ENCODE results near the gene ZNF555. TPM values are rescaled to one million over a fixed set of nuclear protein-coding genes. Genes with fewer than 3 reads are reported as not detected.

ZNF555 gene
- total and polyA plus RNA-seq, 5 donors: 3.4 to 15.7 (median 8.8) TPM

DNA sequence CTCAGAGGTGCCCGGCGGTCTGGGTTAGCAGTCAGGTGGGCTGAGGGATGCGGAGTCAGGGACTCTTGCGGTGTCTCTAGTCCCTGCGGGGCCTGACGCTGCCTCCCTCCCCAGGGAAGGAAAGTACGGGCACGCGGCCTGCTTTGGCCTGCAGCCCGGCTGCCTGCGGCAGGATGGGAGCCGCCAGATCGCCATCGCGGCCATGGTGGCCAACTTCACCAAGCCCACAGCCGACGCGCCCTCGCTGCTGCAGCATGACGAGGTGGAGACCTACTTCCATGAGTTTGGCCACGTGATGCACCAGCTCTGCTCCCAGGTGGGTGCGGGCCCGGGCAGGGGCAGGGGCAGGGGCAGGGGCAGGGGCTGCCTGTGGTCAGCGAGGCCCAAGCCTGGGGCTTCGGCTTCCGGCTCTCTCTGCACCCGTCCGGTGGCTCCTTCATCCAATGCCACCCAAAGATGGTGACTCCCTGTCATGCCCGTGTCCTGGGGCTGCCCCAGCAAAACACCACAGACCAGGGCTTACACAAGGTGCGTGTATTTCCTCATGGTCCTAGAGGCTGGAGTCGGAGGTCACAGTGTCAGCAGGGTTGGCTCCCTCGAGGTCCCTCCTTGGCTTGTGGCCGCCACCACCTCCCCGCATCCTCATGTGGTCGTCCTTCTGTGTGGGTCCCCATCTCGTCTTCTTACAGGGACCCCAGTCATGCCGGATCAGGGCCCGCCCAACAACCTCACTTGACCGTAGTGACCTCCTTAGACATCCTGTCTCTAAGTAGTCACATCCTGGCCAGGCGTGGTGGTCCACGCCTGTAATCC is 32.9 kb upstream of the ZNF555 start:
- Histone ChIP-seq H3K4me1 (ENCODE audit: control insufficient read depth, insufficient read depth, low read length) (no peaks in the 10 kb centered on the region), H3K27me3 (ENCODE audit: control insufficient read depth, insufficient read depth) (no peaks in the 10 kb centered on the region), H3K27ac (ENCODE audit: low read length) (no peak overlapping the region), H3K4me3 (ENCODE audit: low read length) (no peak overlapping the region), H3K9me3 (ENCODE audit: control insufficient read depth, low read length) (no peaks in the 10 kb centered on the region)
- DNase-seq (peak in 2 of 3 donors; percentile 37 to 46), ATAC-seq (no peak)
- intact Hi-C loops (cut with DNase I): no loop called here
- 94% methylated on average over 41 of the region's 41 CpGs for whole genome bisulfite sequencing

DNA sequence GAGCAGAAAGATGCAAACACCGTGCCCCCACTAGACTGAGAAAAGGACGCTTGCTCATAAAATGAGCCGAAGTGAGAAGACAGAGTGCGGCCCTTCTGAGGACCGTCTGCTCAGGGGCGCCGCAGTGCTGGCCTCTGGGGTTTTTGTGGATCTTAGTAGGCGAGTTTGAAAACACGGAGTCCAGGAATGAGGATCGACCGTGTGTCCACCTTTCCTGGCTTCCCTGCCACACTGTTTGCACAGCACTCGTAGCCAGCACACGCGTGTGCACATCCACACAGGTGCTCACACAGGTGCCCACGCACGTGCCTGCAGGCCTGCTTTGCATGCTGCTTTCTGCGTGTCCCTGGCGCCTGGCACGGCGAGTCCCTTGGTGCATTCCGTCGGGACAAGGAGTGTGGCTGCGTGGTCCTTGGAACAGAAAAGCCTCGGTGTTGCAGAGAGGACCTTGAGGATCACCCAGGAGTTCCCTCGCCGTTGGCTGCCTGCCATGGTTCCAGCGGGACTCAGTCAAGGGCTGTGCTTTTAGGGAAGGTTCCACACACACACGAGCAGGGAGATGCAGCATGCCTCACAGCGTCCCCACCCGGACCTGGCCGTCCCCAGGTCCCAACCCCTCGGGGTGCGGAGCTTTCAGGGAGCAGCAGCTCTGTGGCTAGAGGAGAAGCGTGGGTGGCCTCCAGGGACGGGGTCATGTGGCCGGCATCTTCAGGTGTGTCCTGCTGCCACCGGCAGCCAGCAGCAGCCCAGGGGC is 31.7 kb upstream of the ZNF555 start:
- Histone ChIP-seq H3K4me1 (ENCODE audit: control insufficient read depth, insufficient read depth, low read length) (no peaks in the 10 kb centered on the region), H3K27me3 (ENCODE audit: control insufficient read depth, insufficient read depth) (no peaks in the 10 kb centered on the region), H3K27ac (ENCODE audit: low read length) (no peak overlapping the region), H3K9me3 (ENCODE audit: control insufficient read depth, low read length) (no peaks in the 10 kb centered on the region), H3K4me3 (ENCODE audit: low read length) (no peak overlapping the region)
- intact Hi-C loops (cut with DNase I): no loop called here
- WGBS: 91% methylated on average over 37 of the region's 37 CpGs
- DNase-seq (peak in 2 of 3 donors; percentile 31 to 48), ATAC-seq (no peak)

DNA sequence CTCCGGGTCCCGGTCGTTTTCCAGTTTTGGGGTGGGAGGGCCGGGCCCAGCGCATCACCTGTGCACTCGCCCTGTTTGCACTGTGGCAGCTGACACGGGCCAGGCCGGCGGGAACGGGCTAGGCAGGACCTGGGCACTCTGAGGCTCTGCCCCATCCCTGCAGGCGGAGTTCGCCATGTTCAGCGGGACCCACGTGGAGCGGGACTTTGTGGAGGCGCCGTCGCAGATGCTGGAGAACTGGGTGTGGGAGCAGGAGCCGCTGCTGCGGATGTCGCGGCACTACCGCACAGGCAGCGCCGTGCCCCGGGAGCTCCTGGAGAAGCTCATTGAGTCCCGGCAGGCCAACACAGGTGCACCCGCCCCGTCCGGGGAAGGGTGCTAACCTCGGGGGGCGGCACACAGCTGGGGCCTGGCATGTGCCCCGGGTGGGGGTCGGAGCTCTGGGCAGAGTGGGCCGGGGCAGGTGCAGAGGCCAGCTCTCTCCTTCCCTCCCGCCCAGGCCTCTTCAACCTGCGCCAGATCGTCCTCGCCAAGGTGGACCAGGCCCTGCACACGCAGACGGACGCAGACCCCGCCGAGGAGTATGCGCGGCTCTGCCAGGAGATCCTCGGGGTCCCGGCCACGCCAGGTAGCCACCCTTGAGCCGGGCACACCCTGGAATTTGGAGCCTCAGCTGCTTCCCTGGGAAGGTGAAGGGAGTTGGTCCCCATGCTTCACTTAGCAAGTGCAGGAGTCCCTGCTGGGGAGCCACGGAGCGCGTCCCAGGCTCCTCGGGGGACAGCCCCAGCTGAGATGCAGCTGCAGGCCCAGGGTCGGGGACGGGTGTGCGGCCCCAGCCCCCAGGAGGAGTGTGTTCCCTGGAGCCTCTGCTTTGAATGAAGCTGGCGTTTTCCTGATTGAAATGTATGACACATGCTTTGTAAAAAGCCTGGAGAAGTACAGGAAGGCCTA is 30.9 kb upstream of the ZNF555 start:
- peak in 2 of 3 donors; percentile 44 to 63 for DNase-seq
- WGBS: 94% methylated on average over 58 of the region's 58 CpGs

DNA sequence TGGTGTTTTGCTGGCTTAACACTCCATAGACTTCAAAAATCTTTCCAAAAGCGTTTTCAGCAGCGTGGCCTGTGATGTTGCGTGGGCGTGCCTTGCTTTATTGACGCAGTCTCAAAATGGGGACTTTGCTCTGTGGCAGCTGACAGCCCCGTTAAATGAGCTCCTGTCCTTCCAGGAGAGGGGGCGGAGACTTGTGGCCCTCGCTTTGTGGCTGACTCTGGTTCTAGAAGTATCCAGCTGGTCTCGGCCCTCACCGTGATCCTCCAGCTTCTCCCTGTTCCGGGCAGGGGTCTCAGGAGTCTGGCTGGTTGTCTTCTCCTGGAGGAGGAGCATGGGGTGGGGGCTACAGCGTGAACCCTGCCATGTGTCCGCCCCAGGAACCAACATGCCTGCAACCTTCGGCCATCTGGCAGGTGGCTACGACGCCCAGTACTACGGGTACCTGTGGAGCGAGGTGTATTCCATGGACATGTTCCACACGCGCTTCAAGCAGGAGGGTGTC is 30.0 kb upstream of the ZNF555 start:
- intact Hi-C loops (cut with DNase I): no loop called here
- H3K4me3 ChIP-seq (ENCODE audit: low read length): no peak overlapping the region
- WGBS: 95% methylated on average over 20 of the region's 20 CpGs
- H3K4me1 ChIP-seq (ENCODE audit: control insufficient read depth, insufficient read depth, low read length): no peaks in the 10 kb centered on the region
- H3K27ac ChIP-seq (ENCODE audit: low read length): no peak overlapping the region
- no peak for ATAC-seq
- no peaks in the 10 kb centered on the region for H3K9me3 ChIP-seq (ENCODE audit: control insufficient read depth, low read length)
- DNase-seq: peak in 1 of 3 donors; percentile 31
- H3K27me3 ChIP-seq (ENCODE audit: control insufficient read depth, insufficient read depth): no peaks in the 10 kb centered on the region

More for the DNA sequence above, 30.9 kb upstream of the ZNF555 start:
- H3K4me1 ChIP-seq (ENCODE audit: control insufficient read depth, insufficient read depth, low read length): no peaks in the 10 kb centered on the region
- H3K9me3 ChIP-seq (ENCODE audit: control insufficient read depth, low read length): no peaks in the 10 kb centered on the region
- no peaks in the 10 kb centered on the region for H3K27me3 ChIP-seq (ENCODE audit: control insufficient read depth, insufficient read depth)
- intact Hi-C loops (cut with DNase I): no loop called here
- ATAC-seq: no peak
- H3K27ac ChIP-seq (ENCODE audit: low read length): no peak overlapping the region
- no peak overlapping the region for H3K4me3 ChIP-seq (ENCODE audit: low read length)

DNA sequence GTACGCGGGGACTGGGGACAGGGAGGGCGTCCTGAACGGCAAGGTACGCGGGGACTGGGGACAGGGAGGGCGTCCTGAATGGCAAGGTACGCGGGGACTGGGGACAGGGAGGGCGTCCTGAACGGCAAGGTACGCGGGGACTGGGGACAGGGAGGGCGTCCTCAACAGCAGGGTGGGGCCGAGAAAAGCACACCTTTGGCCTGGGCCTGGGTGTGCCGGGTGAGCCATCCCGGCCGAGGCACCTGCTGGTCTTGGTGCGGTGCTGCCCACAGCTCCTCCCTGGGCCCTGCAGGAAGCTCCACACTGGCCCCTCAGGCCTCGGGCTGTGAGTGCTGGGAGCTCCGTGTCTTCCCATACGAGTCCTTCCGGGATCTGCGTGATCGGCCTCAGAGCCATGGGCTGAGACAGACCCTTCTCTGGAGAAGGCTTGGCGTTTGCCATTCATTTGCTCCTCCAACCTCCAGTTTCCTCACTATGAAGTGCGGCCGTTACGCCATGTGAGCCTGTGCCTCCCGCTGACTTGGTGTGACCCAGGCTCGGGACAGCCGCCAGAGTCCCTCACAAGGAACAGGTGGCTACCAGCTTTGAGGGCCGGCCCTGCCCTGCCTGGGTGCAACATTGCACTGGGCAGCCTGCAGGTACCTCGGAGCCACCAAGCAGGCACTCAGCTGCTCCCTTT is 29.4 kb upstream of the ZNF555 start:
- Histone ChIP-seq H3K4me3 (ENCODE audit: low read length) (no peak overlapping the region), H3K4me1 (ENCODE audit: control insufficient read depth, insufficient read depth, low read length) (no peaks in the 10 kb centered on the region), H3K27me3 (ENCODE audit: control insufficient read depth, insufficient read depth) (no peaks in the 10 kb centered on the region), H3K27ac (ENCODE audit: low read length) (no peak overlapping the region), H3K9me3 (ENCODE audit: control insufficient read depth, low read length) (no peaks in the 10 kb centered on the region)
- WGBS: 92% methylated on average over 34 of the region's 34 CpGs
- ATAC-seq (no peak), DNase-seq (peak in 1 of 3 donors; percentile 35)
- intact Hi-C loops (cut with DNase I): no loop called here

DNA sequence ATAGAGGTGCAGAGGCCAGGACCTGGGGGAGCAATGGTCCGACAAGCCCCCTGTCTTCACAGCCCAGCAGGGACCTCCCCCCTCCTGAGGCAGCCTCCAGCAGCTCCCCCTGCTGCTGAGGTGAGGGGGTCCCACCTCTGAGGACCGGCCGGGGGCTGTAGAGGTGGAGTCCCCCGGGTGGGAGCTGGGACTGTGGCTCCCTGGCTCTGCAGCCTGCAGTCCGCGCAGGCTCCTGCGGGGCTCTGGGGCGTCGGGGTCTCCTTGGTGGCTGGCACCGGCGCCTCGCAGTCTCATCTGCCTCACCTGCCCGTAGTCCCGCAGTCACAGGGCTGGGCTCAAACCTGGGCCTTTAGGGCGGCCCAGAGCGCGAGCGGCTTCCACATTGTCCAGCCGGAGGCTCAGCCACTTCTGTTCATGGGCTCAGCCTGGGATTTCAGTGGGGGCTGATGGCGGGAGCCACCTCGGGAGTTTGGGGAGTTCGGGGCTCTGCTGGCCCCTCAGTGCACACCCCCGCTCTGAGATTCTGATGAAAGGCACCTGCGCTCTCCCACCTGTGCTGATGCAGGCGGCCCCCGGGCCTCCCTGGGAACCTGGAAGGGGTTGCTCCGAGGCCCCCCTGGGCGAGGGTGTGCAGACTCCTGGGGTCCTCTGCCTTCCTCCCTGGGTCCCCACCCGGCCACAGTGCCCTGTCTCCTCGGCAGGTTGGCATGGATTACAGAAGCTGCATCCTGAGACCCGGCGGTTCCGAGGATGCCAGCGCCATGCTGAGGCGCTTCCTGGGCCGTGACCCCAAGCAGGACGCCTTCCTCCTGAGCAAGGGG is 28.7 kb upstream of the ZNF555 start:
- H3K27me3 ChIP-seq (ENCODE audit: control insufficient read depth, insufficient read depth): no peaks in the 10 kb centered on the region
- no peak overlapping the region for H3K4me3 ChIP-seq (ENCODE audit: low read length)
- H3K27ac ChIP-seq (ENCODE audit: low read length): no peak overlapping the region
- intact Hi-C loops (cut with DNase I): no loop called here
- DNase-seq (peak in 2 of 3 donors; percentile 40 to 60), ATAC-seq (no peak)
- H3K4me1 ChIP-seq (ENCODE audit: control insufficient read depth, insufficient read depth, low read length): no peaks in the 10 kb centered on the region
- H3K9me3 ChIP-seq (ENCODE audit: control insufficient read depth, low read length): no peaks in the 10 kb centered on the region
- 93% methylated on average over 37 of the region's 37 CpGs for WGBS

DNA sequence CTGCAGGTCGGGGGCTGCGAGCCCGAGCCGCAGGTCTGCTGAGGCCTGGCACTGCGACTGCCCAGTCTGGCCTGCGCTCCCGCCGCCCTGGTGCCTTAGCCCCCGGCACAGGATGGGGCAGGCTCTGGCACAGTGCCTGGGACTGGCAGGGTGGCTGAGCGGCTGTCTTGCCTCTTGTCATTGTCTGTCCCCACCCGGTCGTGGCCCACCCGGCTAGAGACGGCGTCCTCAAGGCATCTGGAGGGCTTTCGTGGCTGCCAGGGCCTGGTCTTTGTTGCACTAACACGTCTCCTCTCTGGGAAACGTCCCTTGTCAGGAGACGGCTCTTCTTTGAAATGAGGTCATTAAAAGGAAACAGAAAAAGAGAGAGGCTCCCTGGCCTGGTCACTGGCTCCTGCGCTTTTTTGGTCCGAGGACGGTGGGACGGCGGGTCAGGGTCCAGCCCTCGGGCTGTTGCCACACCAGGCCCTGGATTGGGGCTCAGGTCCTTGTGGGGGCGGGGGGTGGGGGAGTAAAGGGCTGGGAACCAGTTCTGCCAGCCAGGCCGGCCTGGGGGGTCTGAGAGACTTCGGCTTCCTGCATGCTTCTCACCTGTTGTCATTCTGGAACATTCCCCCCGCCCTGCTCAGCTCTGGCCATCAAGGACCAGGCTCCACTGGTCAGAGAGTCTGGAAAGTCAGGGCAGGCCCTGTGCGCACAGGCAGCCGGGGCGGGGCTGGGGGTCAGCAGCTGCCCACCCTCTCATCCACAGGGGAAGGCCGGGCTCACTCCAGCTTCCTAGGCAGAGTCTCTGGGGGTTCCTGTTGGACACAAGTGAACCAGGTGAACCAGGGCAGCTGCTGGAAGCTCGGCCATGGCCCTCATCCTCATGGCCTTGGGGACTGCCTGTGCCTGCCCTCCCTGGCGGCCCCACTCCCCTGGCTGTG is 27.8 kb upstream of the ZNF555 start:
- DNase-seq (peak in 2 of 3 donors; percentile 24 to 63), ATAC-seq (no peak)
- H3K4me3 ChIP-seq (ENCODE audit: low read length): no peak overlapping the region
- intact Hi-C loops (cut with DNase I): no loop called here
- no peaks in the 10 kb centered on the region for H3K9me3 ChIP-seq (ENCODE audit: control insufficient read depth, low read length)
- 82% methylated on average over 35 of the region's 35 CpGs for WGBS
- H3K27ac ChIP-seq (ENCODE audit: low read length): no peak overlapping the region
- H3K4me1 ChIP-seq (ENCODE audit: control insufficient read depth, insufficient read depth, low read length): no peaks in the 10 kb centered on the region
- H3K27me3 ChIP-seq (ENCODE audit: control insufficient read depth, insufficient read depth): no peaks in the 10 kb centered on the region

DNA sequence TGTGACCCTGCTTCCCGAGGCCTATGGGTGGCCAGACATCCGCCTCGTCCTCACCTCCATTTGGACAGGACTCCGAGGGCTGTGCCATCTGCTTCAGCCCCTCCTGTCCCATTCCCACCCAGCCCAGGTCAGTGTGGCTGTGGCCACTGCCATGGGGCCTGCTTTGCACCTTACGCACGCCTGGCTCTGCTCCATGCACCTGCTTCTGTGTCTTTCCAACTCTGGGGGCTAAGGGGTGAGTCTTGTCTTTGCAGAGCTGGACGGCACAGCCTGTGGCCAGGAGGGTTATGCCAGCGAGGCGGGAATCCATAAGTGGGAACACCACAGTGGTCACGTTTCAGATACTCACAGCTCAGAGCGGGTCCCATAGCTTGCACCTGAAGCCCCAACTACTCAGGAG is 26.8 kb upstream of the ZNF555 start:
- DNase-seq: peak in 1 of 3 donors; percentile 45
- WGBS: 94% methylated on average over 11 of the region's 11 CpGs
- Histone ChIP-seq H3K9me3 (ENCODE audit: control insufficient read depth, low read length) (no peaks in the 10 kb centered on the region), H3K27me3 (ENCODE audit: control insufficient read depth, insufficient read depth) (no peaks in the 10 kb centered on the region), H3K4me3 (ENCODE audit: low read length) (no peak overlapping the region), H3K4me1 (ENCODE audit: control insufficient read depth, insufficient read depth, low read length) (no peaks in the 10 kb centered on the region), H3K27ac (ENCODE audit: low read length) (no peak overlapping the region)
- intact Hi-C loops (cut with DNase I): no loop called here
- ATAC-seq: no peak

DNA sequence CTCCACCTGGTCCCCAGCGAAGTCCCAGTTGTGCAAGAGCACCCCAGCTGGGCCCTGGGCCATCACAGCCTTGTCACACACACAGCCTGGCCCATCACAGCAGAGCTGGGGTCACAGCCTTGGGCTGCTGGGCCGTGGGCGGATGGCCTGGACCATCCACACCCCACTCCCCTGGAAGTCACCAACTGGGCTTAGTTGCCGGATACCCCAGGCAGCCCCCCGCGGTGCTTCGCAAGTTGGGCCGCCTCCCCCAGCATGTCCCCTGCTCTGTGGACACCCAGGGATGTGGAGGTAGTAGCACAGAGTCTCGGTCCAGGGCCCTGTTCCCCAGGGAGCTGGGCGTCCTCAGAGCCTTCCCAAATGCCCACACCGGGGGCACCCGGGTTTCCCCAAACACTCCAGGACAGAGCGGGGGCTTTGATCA is 26.1 kb upstream of the ZNF555 start:
- DNase-seq: peak in 1 of 3 donors; percentile 43
- Histone ChIP-seq H3K4me3 (ENCODE audit: low read length) (no peak overlapping the region), H3K9me3 (ENCODE audit: control insufficient read depth, low read length) (no peaks in the 10 kb centered on the region), H3K27ac (ENCODE audit: low read length) (no peak overlapping the region), H3K4me1 (ENCODE audit: control insufficient read depth, insufficient read depth, low read length) (no peaks in the 10 kb centered on the region), H3K27me3 (ENCODE audit: control insufficient read depth, insufficient read depth) (no peaks in the 10 kb centered on the region)
- ATAC-seq: no peak
- intact Hi-C loops (cut with DNase I): no loop called here
- WGBS: 93% methylated on average over 13 of the region's 13 CpGs
